Mesenchymal stem cell (in vitro differentiated cells and primary cell): Measurements from ENCODE around the gene HOXC11.

Experiments used
- DNase-seq: peaks from one replicate; pipeline ENCODE4 v3.0.0-alpha.2; 2013
- H2AFZ ChIP-seq: one replicate; pipeline ENCODE4 v1.6.1; 2013; ENCODE audit warnings: low read depth, mild to moderate bottlenecking, control low read depth, inconsistent platforms, low read length, moderate library complexity
- H2AK5ac ChIP-seq: 2 replicates; pipeline ENCODE4 v1.6.1; 2013; ENCODE audit warnings: low read length, moderate library complexity, mild to moderate bottlenecking, inconsistent platforms; ENCODE audit not compliant: severe bottlenecking
- H2BK120ac ChIP-seq: one replicate; pipeline ENCODE4 v1.6.1; 2013; ENCODE audit warnings: low read depth, mild to moderate bottlenecking, inconsistent platforms, low read length, moderate library complexity
- H2BK12ac ChIP-seq, 2 experiments: one replicate each; pipeline ENCODE4 v1.6.1; 2013; ENCODE audit warnings: inconsistent platforms in 2 of 2, low read length in 2 of 2, mild to moderate bottlenecking in 2 of 2, moderate library complexity in 2 of 2, control low read depth in 1 of 2
- H2BK15ac ChIP-seq: one replicate; pipeline ENCODE4 v1.6.1; 2013; ENCODE audit warnings: mild to moderate bottlenecking, low read depth, inconsistent platforms; ENCODE audit not compliant: poor library complexity, severe bottlenecking
- H2BK5ac ChIP-seq: 2 replicates; pipeline ENCODE4 v1.6.1; 2013; ENCODE audit warnings: low read depth, mild to moderate bottlenecking, low read length, control low read depth, inconsistent platforms; ENCODE audit not compliant: poor library complexity, severe bottlenecking
- H3K14ac ChIP-seq, 2 experiments: one replicate each; pipeline ENCODE4 v1.6.1; 2013; ENCODE audit warnings: inconsistent platforms in 2 of 2, low read length in 2 of 2, control low read depth in 1 of 2, mild to moderate bottlenecking in 1 of 2, moderate library complexity in 1 of 2
- H3K18ac ChIP-seq, 2 experiments: one replicate each; pipeline ENCODE4 v1.6.1; 2013; ENCODE audit warnings: inconsistent platforms in 2 of 2, low read length in 2 of 2, control low read depth in 1 of 2, low read depth in 1 of 2, mild to moderate bottlenecking in 1 of 2
- H3K23ac ChIP-seq, 2 experiments: one replicate each; pipeline ENCODE4 v1.6.1; 2013; ENCODE audit warnings: inconsistent platforms in 2 of 2, low read length in 2 of 2, mild to moderate bottlenecking in 2 of 2, moderate library complexity in 2 of 2, control low read depth in 1 of 2
- H3K27ac ChIP-seq: 2 replicates; pipeline ENCODE4 v1.5.1; 2013; ENCODE audit warnings: mild to moderate bottlenecking, moderate library complexity, low read length, control low read depth, inconsistent platforms; ENCODE audit not compliant: poor library complexity, severe bottlenecking
- H3K27me3 ChIP-seq, 2 experiments: 2 replicates each; pipeline versions ENCODE4 v1.6.1 to v1.7.0; 2013; ENCODE audit warnings: low read length in 2 of 2, mild to moderate bottlenecking in 2 of 2, moderate library complexity in 2 of 2, control low read depth in 1 of 2, inconsistent platforms in 1 of 2; ENCODE audit not compliant: control insufficient read depth in 1 of 2, insufficient read depth in 1 of 2
- H3K36me3 ChIP-seq, 2 experiments: 2 replicates each; pipeline versions ENCODE4 v1.6.1 to v1.7.0; 2013; ENCODE audit warnings: low read length in 2 of 2, control low read depth in 1 of 2, inconsistent platforms in 1 of 2, low read depth in 1 of 2, mild to moderate bottlenecking in 1 of 2; ENCODE audit not compliant: insufficient read depth in 2 of 2, control insufficient read depth in 1 of 2
- H3K4ac ChIP-seq, 2 experiments: one replicate each; pipeline ENCODE4 v1.6.1; 2013; ENCODE audit warnings: inconsistent platforms in 2 of 2, low read length in 2 of 2, mild to moderate bottlenecking in 2 of 2, moderate library complexity in 2 of 2, control low read depth in 1 of 2, low read depth in 1 of 2
- H3K4me1 ChIP-seq: 2 replicates; pipeline ENCODE4 v1.6.1; 2013; ENCODE audit warnings: low read depth, low read length, control low read depth; ENCODE audit not compliant: control insufficient read depth, insufficient read depth
- H3K4me2 ChIP-seq: 2 replicates; pipeline ENCODE4 v1.6.1; 2013; ENCODE audit warnings: low read length, mild to moderate bottlenecking, inconsistent platforms; ENCODE audit not compliant: poor library complexity, severe bottlenecking
- H3K4me3 ChIP-seq, 2 experiments: 2 replicates each; pipeline versions ENCODE4 v1.5.1 to v1.7.0; 2013; ENCODE audit warnings: low read length in 2 of 2, mild to moderate bottlenecking in 2 of 2, control low read depth in 1 of 2, low read depth in 1 of 2; ENCODE audit not compliant: insufficient read depth in 1 of 2
- H3K79me1 ChIP-seq: replicated peaks from 2 replicates; pipeline ENCODE4 v1.6.1; 2013; ENCODE audit warnings: mild to moderate bottlenecking, control low read depth, low read length, inconsistent platforms; ENCODE audit not compliant: poor library complexity, severe bottlenecking
- H3K9ac ChIP-seq: 2 replicates; pipeline ENCODE4 v1.7.0; 2013; ENCODE audit warnings: mild to moderate bottlenecking, low read length, moderate library complexity
- H3K9me3 ChIP-seq: 2 replicates; pipeline ENCODE4 v1.7.0; 2013; ENCODE audit warnings: mild to moderate bottlenecking, low read length; ENCODE audit not compliant: control insufficient read depth
- H4K8ac ChIP-seq: one replicate; pipeline ENCODE4 v1.6.1; 2013; ENCODE audit warnings: inconsistent platforms, mild to moderate bottlenecking, low read length, moderate library complexity
- H4K91ac ChIP-seq: one replicate; pipeline ENCODE4 v1.6.1; 2013; ENCODE audit warnings: mild to moderate bottlenecking, low read length, inconsistent platforms
- WGBS: methylation state at CpG from one replicate; pipeline ENCODE4 v1.1.7; 2013; ENCODE audit warnings: mixed read lengths; 5-methylcytosine and 5-hydroxymethylcytosine counted together

Gene HOXC11

GRCh38 chr12:53972152-53972702 lies 699 bp upstream of the HOXC11 start:
- no peak overlapping the region for H3K4me2 ChIP-seq
- no peaks in the 10 kb centered on the region for H3K9me3 ChIP-seq
- H2BK5ac ChIP-seq: no peak overlapping the region
- H3K4me1 ChIP-seq: peaks cover 21% of the 10 kb centered on the region
- no peak overlapping the region for H2AK5ac ChIP-seq
- no peak overlapping the region for H2AFZ ChIP-seq
- H3K79me1 ChIP-seq: no peaks in the 10 kb centered on the region
- 54% methylated on average over 9 of the region's 9 CpGs for WGBS
- H3K23ac ChIP-seq: no peak overlapping the region
- H3K4me3 ChIP-seq: peak overlapping the region in 1 of 2 experiments; percentile 83
- H3K27me3 ChIP-seq: peaks cover 80 to 94% of the 10 kb centered on the region in 2 experiments
- no peak overlapping the region for H3K18ac ChIP-seq
- H2BK120ac ChIP-seq: no peak overlapping the region
- H3K4ac ChIP-seq: no peak overlapping the region
- no peaks in the 10 kb centered on the region for H3K36me3 ChIP-seq
- no peak overlapping the region for H4K91ac ChIP-seq
- H3K27ac ChIP-seq: no peak overlapping the region
- H3K9ac ChIP-seq: peak overlapping the region; percentile 84
- no peak overlapping the region for H3K14ac ChIP-seq
- H2BK12ac ChIP-seq: no peak overlapping the region
- H4K8ac ChIP-seq: no peak overlapping the region
- H2BK15ac ChIP-seq: peak overlapping the region; percentile 69
- DNase-seq: no peak

DNA sequence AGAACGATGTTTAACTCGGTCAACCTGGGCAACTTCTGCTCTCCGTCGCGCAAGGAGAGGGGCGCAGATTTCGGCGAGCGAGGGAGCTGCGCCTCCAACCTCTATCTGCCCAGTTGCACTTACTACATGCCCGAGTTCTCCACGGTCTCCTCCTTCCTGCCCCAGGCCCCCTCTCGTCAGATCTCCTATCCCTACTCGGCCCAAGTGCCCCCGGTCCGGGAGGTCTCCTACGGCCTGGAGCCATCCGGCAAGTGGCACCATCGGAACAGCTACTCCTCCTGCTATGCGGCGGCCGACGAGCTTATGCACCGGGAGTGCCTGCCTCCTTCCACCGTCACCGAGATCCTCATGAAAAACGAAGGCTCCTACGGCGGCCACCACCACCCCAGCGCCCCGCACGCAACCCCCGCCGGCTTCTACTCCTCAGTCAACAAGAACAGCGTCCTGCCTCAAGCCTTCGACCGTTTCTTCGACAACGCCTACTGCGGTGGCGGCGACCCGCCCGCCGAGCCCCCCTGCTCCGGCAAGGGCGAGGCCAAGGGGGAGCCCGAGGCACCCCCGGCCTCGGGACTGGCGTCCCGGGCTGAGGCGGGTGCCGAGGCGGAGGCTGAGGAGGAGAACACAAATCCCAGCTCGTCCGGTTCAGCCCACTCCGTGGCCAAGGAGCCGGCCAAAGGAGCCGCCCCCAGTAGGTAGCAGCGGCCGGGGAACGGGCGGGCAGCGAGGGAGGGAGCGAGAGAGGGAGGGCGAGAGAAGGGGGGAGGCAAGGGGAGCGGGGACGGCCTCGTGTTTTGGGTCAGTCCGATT lies 513 bp downstream of the HOXC11 start:
- Histone ChIP-seq H3K79me1 (no peaks in the 10 kb centered on the region), H3K18ac (peak overlapping the region in 1 of 2 experiments; percentile 21), H3K4ac (no peak overlapping the region), H3K14ac (no peak overlapping the region), H3K4me1 (peaks cover 23% of the 10 kb centered on the region), H2AK5ac (no peak overlapping the region), H3K36me3 (no peaks in the 10 kb centered on the region), H3K9ac (peak overlapping the region; percentile 84), H2AFZ (no peak overlapping the region), H3K27me3 (peaks cover 77 to 94% of the 10 kb centered on the region in 2 experiments), H3K4me3 (peak overlapping the region; percentile 32 to 83), H4K8ac (no peak overlapping the region), H3K23ac (no peak overlapping the region), H4K91ac (no peak overlapping the region), H2BK12ac (no peak overlapping the region), H3K27ac (no peak overlapping the region), H3K9me3 (no peaks in the 10 kb centered on the region), H2BK15ac (no peak overlapping the region), H2BK120ac (peak overlapping the region; percentile 49), H3K4me2 (peak overlapping the region; percentile 52), H2BK5ac (no peak overlapping the region)
- no peak for DNase-seq
- WGBS: 9% methylated on average over 64 of the region's 71 CpGs

- no peak within 1 kb of the TSS for H2BK120ac ChIP-seq
- no peaks in the 10 kb centered on the region for H3K9me3 ChIP-seq
- H3K4me2 ChIP-seq: peak within 1 kb of the TSS; percentile 52
- no peak within 1 kb of the TSS for H3K14ac ChIP-seq
- H3K18ac ChIP-seq: no peak within 1 kb of the TSS
- peaks cover 74 to 94% of the 10 kb centered on the region in 2 experiments for H3K27me3 ChIP-seq
- WGBS: 7% methylated on average over 44 of the region's 63 CpGs
- H3K4me1 ChIP-seq: peaks cover 23% of the 10 kb centered on the region
- no peak within 1 kb of the TSS for H3K4ac ChIP-seq
- H2BK15ac ChIP-seq: no peak within 1 kb of the TSS
- H3K36me3 ChIP-seq: no peaks in the 10 kb centered on the region
- H3K4me3 ChIP-seq: peak within 1 kb of the TSS; percentile 53 to 83
- H2AK5ac ChIP-seq: no peak within 1 kb of the TSS
- no peak within 1 kb of the TSS for H2BK5ac ChIP-seq
- no peak within 1 kb of the TSS for H4K91ac ChIP-seq
- peak within 1 kb of the TSS in 1 of 2 experiments; percentile 27 for H3K23ac ChIP-seq
- no peak within 1 kb of the TSS for H3K27ac ChIP-seq
- H3K79me1 ChIP-seq: no peaks in the 10 kb centered on the region
- H3K9ac ChIP-seq: peak within 1 kb of the TSS; percentile 84
- no peak for DNase-seq
- H2BK12ac ChIP-seq: no peak within 1 kb of the TSS
- H2AFZ ChIP-seq: no peak within 1 kb of the TSS
- H4K8ac ChIP-seq: no peak within 1 kb of the TSS
Measured at GRCh38 chr12:53974084-53975063, 1.4 kb downstream of the HOXC11 start, which contains the start of gene HOTAIR. TSS of gene HOTAIR (minus strand) at chr12:53974954.
